ENCODE data around the gene GRM4. TPM values are rescaled to one million over a fixed set of nuclear protein-coding genes. Genes with fewer than 3 reads are reported as not detected.

GRM4 gene
- total and polyA plus RNA-seq, 9 of the 15 experiments (the other 6 are each of a cell fraction or from before 2014, with no cell fraction given), result 0.18 TPM; not detected in 8

- intact Hi-C loops (cut with micrococcal nuclease), result no loop called here
- in situ Hi-C loops (cut with MboI), result no loop called here
- Histone ChIP-seq H3K9me1 (ENCODE audit: control insufficient read depth, insufficient read depth, low read length) (no peaks in the 10 kb centered on the region), H3K9me3 (replicated peaks; ENCODE audit: control insufficient read depth, insufficient read depth, low read depth, low read length) (peaks cover 10% of the 10 kb centered on the region), H3K27me3 (ENCODE audit: control insufficient read depth in 2 of 2, insufficient read depth in 2 of 2, low read length in 2 of 2) (peaks cover 23 to 70% of the 10 kb centered on the region in 2 experiments), H3K4me3 (no peak overlapping the region), H3K79me2 (ENCODE audit: control insufficient read depth, insufficient read depth, low read length) (no peaks in the 10 kb centered on the region), H3K36me3 (ENCODE audit: control insufficient read depth, insufficient read depth, low read length) (no peaks in the 10 kb centered on the region), H3K27ac (ENCODE audit: extremely low read depth, low read depth, low read length) (no peak overlapping the region), H4K20me1 (replicated peaks; ENCODE audit: control insufficient read depth, insufficient read depth, low read length) (peaks cover 39% of the 10 kb centered on the region), H3K4me1 (replicated peaks in 1 of 2; ENCODE audit: control insufficient read depth in 2 of 2, insufficient read depth in 2 of 2, low read length in 2 of 2) (peaks cover 0 to 24% of the 10 kb centered on the region in 2 experiments; a peak in 1 of 5 replicates), H3K9ac (ENCODE audit: insufficient read depth in 1 of 2, low read depth in 2 of 2, low read length in 2 of 2) (peak overlapping the region in 1 of 2 experiments; percentile 38; a peak in 1 of 4 replicates), H2AFZ (ENCODE audit: low read depth, low read length) (no peak overlapping the region), H3K4me2 (ENCODE audit: insufficient read depth, low read length) (no peak overlapping the region)
- FAIRE-seq, result no peak
- ATAC-seq, result peak; percentile 31; the same call in 1 of the 3 replicates
- CTCF ChIA-PET (ENCODE audit: low intra/inter-chr PET ratio), result interaction anchor here (0.6 kb wide), 1 partner anchor 280 kb away, joined by 3 read pairs; no protein-coding TSS in a partner anchor
- no TSS peak for BruUV-seq (replicated peaks)
- POLR2A ChIA-PET, result interaction anchor here (0.6 to 1.2 kb wide), 4 partner anchors 9 to 319 kb away, joined by 3 read pairs; no protein-coding TSS in a partner anchor
- peak in 3 of 4 experiments; percentile 23 to 49 (median 43) for DNase-seq (ENCODE audit: extremely low read depth in 1 of 4, low spot score in 3 of 4)
- WGBS (ENCODE audit: insufficient coverage, low coverage, missing lambda C conversion rate), result 6% methylated on average over 8 of the region's 8 CpGs
- TF ChIP-seq, protein P1, sequence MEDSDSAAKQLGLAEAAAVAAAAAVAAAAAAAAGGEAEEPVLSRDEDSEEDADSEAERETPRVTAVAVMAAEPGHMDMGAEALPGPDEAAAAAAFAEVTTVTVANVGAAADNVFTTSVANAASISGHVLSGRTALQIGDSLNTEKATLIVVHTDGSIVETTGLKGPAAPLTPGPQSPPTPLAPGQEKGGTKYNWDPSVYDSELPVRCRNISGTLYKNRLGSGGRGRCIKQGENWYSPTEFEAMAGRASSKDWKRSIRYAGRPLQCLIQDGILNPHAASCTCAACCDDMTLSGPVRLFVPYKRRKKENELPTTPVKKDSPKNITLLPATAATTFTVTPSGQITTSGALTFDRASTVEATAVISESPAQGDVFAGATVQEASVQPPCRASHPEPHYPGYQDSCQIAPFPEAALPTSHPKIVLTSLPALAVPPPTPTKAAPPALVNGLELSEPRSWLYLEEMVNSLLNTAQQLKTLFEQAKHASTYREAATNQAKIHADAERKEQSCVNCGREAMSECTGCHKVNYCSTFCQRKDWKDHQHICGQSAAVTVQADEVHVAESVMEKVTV (CRISPR knock-in tag; IDR thresholded peaks at IDR 0.05), result no peak
- TF ChIP-seq CBFA2T3 (IDR thresholded peaks at IDR 0.05), result peak; percentile 39
- TF ChIP-seq ATF2 (CRISPR knock-in tag; IDR thresholded peaks at IDR 0.05), result no peak
- TF ChIP-seq TCF7L2 (IDR thresholded peaks at IDR 0.05; ENCODE audit: low read depth, low read length), result no peak
- no peak for TF ChIP-seq CHD1 (IDR thresholded peaks at IDR 0.05; ENCODE audit: low read length)
These were observed 77.3 kb downstream of the GRM4 start for GRCh38 chr6:34068462-34069044.
